ENCODE measurements around the gene CELA3A. TPM values are rescaled to one million over a fixed set of nuclear protein-coding genes. Genes with fewer than 3 reads are reported as not detected.
"Not testable (repeated sequence)": the region's sequence is repeated elsewhere in the genome, so short reads cannot be mapped to it uniquely, and the experiment has no call there.

CELA3A gene
- total RNA-seq, 1 donor from 2014 or later = not detected

DNA sequence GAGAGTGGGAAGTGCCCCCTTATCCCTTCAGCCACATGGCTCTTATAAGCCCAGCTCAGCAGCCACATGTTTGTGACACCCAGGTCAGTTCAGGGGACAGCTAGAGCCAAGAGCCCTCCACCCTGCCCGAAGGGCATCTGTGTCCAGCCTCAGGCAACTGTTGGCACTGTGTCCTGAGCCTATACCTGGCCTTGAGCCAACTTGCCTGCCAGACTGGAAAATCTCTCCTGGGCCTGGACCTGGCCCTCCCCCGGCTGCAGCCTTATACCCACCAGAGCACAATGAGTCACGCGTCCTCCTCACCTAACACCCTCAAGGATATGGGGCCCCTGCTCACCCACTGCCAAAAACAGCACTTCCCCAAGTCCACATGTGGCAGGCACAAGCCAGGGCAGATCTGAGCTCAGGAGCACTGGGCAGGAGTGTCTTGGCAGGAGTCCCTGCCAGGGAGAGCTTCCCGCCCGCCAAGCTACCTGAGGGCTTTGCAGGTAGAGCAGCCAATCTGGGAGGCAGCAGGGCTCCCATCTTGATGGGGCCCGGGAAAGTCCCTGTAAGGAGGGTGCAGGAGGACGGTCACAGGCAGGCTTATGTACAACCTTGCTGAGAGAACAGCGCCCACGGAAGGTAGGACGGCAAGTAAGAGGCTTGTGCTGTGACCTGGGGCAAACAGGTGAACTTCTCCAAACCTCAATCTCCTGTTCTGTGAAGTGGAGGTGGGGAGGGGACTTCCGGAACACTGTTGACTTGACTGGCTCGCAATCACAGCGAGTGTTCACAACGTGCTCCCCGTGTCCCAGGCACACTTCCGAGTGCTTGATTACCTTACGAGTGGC is 44.5 kb upstream of the CELA3A start:
- H3K4me3 Mint-ChIP-seq (ENCODE audit: unreplicated experiment) = no peak overlapping the region

DNA sequence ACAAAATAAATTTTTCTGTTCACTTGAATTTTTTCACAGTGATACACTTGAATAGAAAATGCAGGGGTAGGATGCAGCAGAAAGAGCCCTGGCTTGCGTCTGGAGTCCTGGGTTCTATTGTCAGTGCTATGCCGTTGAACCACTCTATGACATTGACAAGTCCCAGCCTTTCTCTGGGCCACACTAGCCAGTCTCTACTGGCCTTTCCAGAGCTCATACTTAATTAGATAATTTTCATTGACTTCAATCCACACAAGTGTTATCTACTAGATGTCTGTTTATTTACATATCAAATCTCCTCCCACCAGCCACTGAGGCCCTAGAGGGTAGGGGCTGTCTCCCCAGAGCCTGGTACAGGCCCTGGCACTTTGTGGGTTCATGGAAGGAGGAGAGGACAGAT is 40.1 kb upstream of the CELA3A start:
- H3K4me1 Mint-ChIP-seq (ENCODE audit: low read depth) = peaks cover 19% of the 10 kb centered on the region
- TF ChIP-seq CTCF (IDR thresholded peaks at IDR 0.05) = no peak
- no peak for DNase-seq (ENCODE audit: low spot score)
- H3K36me3 Mint-ChIP-seq (ENCODE audit: low read depth) = no peaks in the 10 kb centered on the region
- H3K9me3 Mint-ChIP-seq (ENCODE audit: low read depth) = no peaks in the 10 kb centered on the region
- H3K27me3 Mint-ChIP-seq (ENCODE audit: low read depth) = no peaks in the 10 kb centered on the region
- H3K4me3 Mint-ChIP-seq (ENCODE audit: unreplicated experiment) = no peak overlapping the region
- H3K27ac Mint-ChIP-seq (ENCODE audit: unreplicated experiment) = no peak overlapping the region

More for the DNA sequence above, 44.5 kb upstream of the CELA3A start:
- Mint-ChIP-seq H3K27ac (ENCODE audit: unreplicated experiment) (no peak overlapping the region), H3K27me3 (ENCODE audit: low read depth) (no peaks in the 10 kb centered on the region), H3K9me3 (ENCODE audit: low read depth) (no peaks in the 10 kb centered on the region), H3K4me1 (ENCODE audit: low read depth) (peaks cover 23% of the 10 kb centered on the region), H3K36me3 (ENCODE audit: low read depth) (no peaks in the 10 kb centered on the region)
- DNase-seq (ENCODE audit: low spot score) = peak; percentile 29
- no peak for TF ChIP-seq CTCF (IDR thresholded peaks at IDR 0.05)

DNA sequence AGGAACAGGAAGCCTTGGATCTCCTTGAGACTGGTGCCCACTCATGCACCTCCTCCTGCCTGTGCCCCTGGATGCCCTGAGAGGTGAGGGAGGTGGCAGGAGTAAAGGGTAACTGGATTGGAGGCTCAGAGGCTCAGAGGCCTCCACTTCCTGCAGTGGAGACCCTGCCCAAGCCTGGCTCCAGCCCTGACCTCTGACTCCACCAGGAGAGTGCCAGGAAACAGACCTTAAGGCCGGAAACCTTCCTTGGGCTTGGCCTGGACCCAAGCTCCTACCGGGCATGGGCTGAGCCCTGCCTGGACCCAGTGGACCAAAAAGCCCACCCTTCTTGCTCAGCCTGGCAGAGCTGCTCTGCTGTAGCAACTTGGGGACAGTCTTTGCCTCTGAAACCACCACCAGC is 39.7 kb upstream of the CELA3A start:
- DNase-seq (ENCODE audit: low spot score) = no peak
- Mint-ChIP-seq H3K36me3 (ENCODE audit: low read depth) (no peaks in the 10 kb centered on the region), H3K27me3 (ENCODE audit: low read depth) (no peaks in the 10 kb centered on the region), H3K4me1 (ENCODE audit: low read depth) (peaks cover 14% of the 10 kb centered on the region), H3K4me3 (ENCODE audit: unreplicated experiment) (no peak overlapping the region), H3K27ac (ENCODE audit: unreplicated experiment) (no peak overlapping the region), H3K9me3 (ENCODE audit: low read depth) (no peaks in the 10 kb centered on the region)
- no peak for TF ChIP-seq CTCF (IDR thresholded peaks at IDR 0.05)

DNA sequence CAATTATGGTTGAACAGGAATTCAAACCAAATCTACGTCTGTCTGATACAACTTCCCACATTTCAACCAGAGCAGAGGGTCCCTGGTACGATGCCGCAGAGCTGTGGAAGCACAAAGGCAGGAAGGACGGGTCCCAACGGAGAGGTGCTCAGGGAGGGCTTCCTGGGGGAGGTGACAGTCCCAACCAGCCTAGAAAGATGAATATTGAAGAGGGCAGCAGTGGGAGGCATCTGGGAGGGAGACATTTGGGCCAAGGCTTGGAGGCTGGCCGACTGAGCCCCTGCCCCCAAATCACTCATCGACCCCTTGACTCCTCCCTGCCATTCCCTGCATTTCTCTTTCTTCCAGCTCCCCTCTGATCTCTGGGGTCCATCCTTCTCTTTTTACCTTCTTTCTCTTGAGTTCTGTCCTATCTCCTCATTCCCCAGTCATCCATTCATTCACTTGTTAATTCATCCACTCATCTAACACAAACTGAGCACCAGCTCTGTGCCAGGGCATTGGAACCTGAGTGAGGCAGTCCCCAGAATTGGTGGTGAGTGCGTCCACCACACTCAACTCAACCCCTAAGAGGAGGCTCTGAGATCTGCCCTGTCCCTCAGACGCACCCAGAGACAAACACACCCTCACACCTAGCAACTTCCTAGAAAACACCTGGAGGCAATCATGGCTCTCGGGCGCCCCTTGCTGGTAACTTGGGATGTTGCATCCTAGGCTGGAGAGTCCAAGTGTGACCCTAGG is 37.8 kb upstream of the CELA3A start:
- H3K4me1 Mint-ChIP-seq (ENCODE audit: low read depth) = peaks cover 3% of the 10 kb centered on the region
- H3K9me3 Mint-ChIP-seq (ENCODE audit: low read depth) = no peaks in the 10 kb centered on the region
- H3K4me3 Mint-ChIP-seq (ENCODE audit: unreplicated experiment) = no peak overlapping the region
- no peak overlapping the region for H3K27ac Mint-ChIP-seq (ENCODE audit: unreplicated experiment)
- peak; percentile 59 for DNase-seq (ENCODE audit: low spot score)
- peak; percentile 94 for TF ChIP-seq CTCF (IDR thresholded peaks at IDR 0.05)
- H3K27me3 Mint-ChIP-seq (ENCODE audit: low read depth) = no peaks in the 10 kb centered on the region
- H3K36me3 Mint-ChIP-seq (ENCODE audit: low read depth) = no peaks in the 10 kb centered on the region

DNA sequence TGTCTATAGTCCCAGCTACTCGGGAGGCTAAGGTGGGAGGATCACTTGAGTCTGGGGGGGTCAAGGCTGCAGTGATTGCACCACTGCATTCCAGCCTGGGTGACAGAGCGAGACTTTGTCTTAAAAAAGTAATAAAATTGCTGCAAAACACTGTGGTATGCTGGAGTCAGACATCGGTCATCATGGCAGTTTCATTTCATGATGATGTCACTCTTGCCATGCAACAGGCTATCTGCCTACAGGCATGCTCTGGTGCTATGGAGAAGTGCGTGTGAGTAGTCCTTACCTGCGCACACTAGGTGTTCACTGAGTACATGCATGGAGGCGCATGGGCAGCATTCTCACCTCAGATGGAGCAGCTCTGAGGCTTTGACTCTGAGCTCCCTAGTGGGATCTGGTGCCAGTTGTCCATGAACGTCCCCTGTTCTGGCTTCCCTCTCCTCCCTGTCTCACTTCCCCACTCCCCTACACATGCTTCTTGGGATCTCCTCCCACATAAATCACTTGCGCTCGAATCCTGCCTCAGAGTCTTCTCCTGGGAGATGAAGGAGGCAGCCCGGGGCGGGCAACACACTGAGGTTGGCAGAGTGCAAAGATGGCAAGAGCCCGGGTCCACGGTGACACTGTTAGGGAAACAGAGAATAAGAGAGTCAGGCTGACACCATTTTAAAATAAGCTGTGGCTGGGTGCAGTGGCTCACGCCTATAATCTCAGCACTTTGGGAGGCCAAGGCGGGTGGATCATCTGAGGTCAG is 35.0 kb upstream of the CELA3A start:
- no peak overlapping the region for H3K4me3 Mint-ChIP-seq (ENCODE audit: unreplicated experiment)
- no peaks in the 10 kb centered on the region for H3K27me3 Mint-ChIP-seq (ENCODE audit: low read depth)
- DNase-seq (ENCODE audit: low spot score) = peak; percentile 49
- no peak overlapping the region for H3K27ac Mint-ChIP-seq (ENCODE audit: unreplicated experiment)
- no peak for TF ChIP-seq CTCF (IDR thresholded peaks at IDR 0.05)
- H3K4me1 Mint-ChIP-seq (ENCODE audit: low read depth) = peaks cover 3% of the 10 kb centered on the region
- no peaks in the 10 kb centered on the region for H3K36me3 Mint-ChIP-seq (ENCODE audit: low read depth)
- no peaks in the 10 kb centered on the region for H3K9me3 Mint-ChIP-seq (ENCODE audit: low read depth)

DNA sequence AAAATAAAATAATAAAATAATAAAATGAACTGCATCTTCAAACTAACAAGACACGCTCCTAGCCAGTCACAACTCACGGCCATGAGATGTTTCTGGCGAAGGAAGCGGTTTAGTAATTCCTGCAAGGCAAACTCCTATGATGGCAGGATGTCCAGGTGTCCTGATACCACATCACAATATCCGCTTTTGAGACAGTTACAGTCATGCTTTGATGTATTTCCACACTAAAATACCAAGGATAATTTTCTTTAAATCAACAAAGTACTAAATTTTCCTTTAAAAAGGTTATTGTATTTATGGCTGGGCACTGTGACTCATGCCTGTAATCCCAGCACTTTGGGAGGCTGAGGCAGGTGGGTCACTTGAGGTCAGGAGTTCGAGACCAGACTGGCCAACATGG is 34.2 kb upstream of the CELA3A start:
- not testable (repeated sequence) for H3K4me1 Mint-ChIP-seq (ENCODE audit: low read depth); H3K36me3 Mint-ChIP-seq (ENCODE audit: low read depth); H3K27ac Mint-ChIP-seq (ENCODE audit: unreplicated experiment); DNase-seq (ENCODE audit: low spot score); H3K4me3 Mint-ChIP-seq (ENCODE audit: unreplicated experiment); H3K27me3 Mint-ChIP-seq (ENCODE audit: low read depth); H3K9me3 Mint-ChIP-seq (ENCODE audit: low read depth)

- H3K9me3 Mint-ChIP-seq (ENCODE audit: low read depth); H3K36me3 Mint-ChIP-seq (ENCODE audit: low read depth); H3K27ac Mint-ChIP-seq (ENCODE audit: unreplicated experiment); H3K27me3 Mint-ChIP-seq (ENCODE audit: low read depth); H3K4me3 Mint-ChIP-seq (ENCODE audit: unreplicated experiment); H3K4me1 Mint-ChIP-seq (ENCODE audit: low read depth); DNase-seq (ENCODE audit: low spot score): not testable (repeated sequence)
These were observed 32.4 kb upstream of the CELA3A start for GRCh38 chr1:21969066-21969465.

All from chondrocyte (in vitro differentiated cells).